B cell (primary cell): ENCODE measurements around the gene PAM. TPM values are rescaled to one million over a fixed set of nuclear protein-coding genes. Genes with fewer than 3 reads are reported as not detected.

ENCODE experiments used
- ATAC-seq: fragments of 200-7000 bp; cut with Tn5 transposase; one replicate; pipeline ENCODE4 v1.10.0; 2021; ENCODE audit warnings: low read depth, mild to moderate bottlenecking, moderate number of reproducible peaks, moderate library complexity
- CTCF ChIA-PET: fragments of 350-600 bp; sonication (Branson Sonifier 250); formaldehyde crosslinking; loops from one replicate; lab custom pipeline; 2021; ENCODE audit warnings: antibody characterized with exemption, inconsistent platforms; lab: Charles Lee
- POLR2A ChIA-PET: fragments of 350-600 bp; sonication (Branson Sonifier 250); formaldehyde crosslinking; loops from one replicate; lab custom pipeline; 2021; ENCODE audit warnings: antibody characterized with exemption; lab: Charles Lee
- DNase-seq: peaks from one replicate; pipeline ENCODE4 v3.0.0; 2013
- H2AFZ ChIP-seq: 2 replicates; pipeline ENCODE4 v1.6.1; 2012; ENCODE audit warnings: mild to moderate bottlenecking, low read depth, low read length; ENCODE audit not compliant: insufficient read depth, poor library complexity, severe bottlenecking
- H3K27ac ChIP-seq, 2 donors: 1 replicate in 1 of 2; 2 replicates in 1 of 2; pipeline ENCODE4 v1.5.1; 2012 to 2013; ENCODE audit warnings: low read length in 2 of 2, mild to moderate bottlenecking in 2 of 2, moderate library complexity in 1 of 2
- H3K27me3 ChIP-seq, 4 experiments: fragments of 200-600 bp in 1 of 4; sonication (generic) in 1 of 4; replicated peaks in 1 of 4; 1 replicate in 2 of 4; 2 replicates in 2 of 4; pipeline versions ENCODE4 v1.6.1 to v1.7.0; 2013 to 2016; ENCODE audit warnings: low read length in 3 of 4, mild to moderate bottlenecking in 2 of 4, mixed read lengths in 1 of 4, moderate library complexity in 1 of 4; ENCODE audit not compliant: insufficient read depth in 4 of 4, control insufficient read depth in 3 of 4; ENCODE audit errors: control extremely low read depth in 1 of 4
- H3K36me3 ChIP-seq, 2 experiments: replicated peaks in 1 of 2; 1 replicate in 1 of 2; 2 replicates in 1 of 2; pipeline versions ENCODE4 v1.6.1 to v1.7.1; 2013; ENCODE audit warnings: low read length in 1 of 2; ENCODE audit not compliant: insufficient read depth in 2 of 2, control insufficient read depth in 1 of 2; ENCODE audit errors: control extremely low read depth in 1 of 2, extremely low read depth in 1 of 2
- H3K4me1 ChIP-seq, 2 donors: fragments of 200-600 bp in 1 of 2; sonication (generic) in 1 of 2; 1 replicate in 1 of 2; 2 replicates in 1 of 2; pipeline versions ENCODE4 v1.5.1 to v1.6.1; 2013 to 2017; ENCODE audit warnings: low read length in 2 of 2; ENCODE audit not compliant: control insufficient read depth in 2 of 2, insufficient read depth in 2 of 2
- H3K4me2 ChIP-seq: replicated peaks from 2 replicates; pipeline ENCODE3; 2012; ENCODE audit warnings: mild to moderate bottlenecking, low read depth, low read length; ENCODE audit not compliant: poor library complexity, severe bottlenecking
- H3K4me3 ChIP-seq, 5 experiments: fragments of 200-600 bp in 1 of 5; sonication (generic) in 1 of 5; 1 replicate in 3 of 5; 2 replicates in 2 of 5; pipeline versions ENCODE4 v1.5.1 to v1.7.0; 2011 to 2016; ENCODE audit warnings: low read length in 4 of 5, mild to moderate bottlenecking in 4 of 5, low read depth in 2 of 5, control low read depth in 1 of 5, moderate library complexity in 1 of 5; ENCODE audit not compliant: insufficient read depth in 1 of 5; ENCODE audit errors: control extremely low read depth in 1 of 5, extremely low read depth in 1 of 5
- H3K79me2 ChIP-seq: fragments of 200-600 bp; sonication (generic); one replicate; pipeline ENCODE4 v1.6.0; 2016; ENCODE audit warnings: low read length; ENCODE audit not compliant: control insufficient read depth, insufficient read depth
- H3K9ac ChIP-seq: fragments of 200-600 bp; sonication (generic); 2 replicates; pipeline ENCODE4 v1.6.1; 2017; ENCODE audit warnings: mild to moderate bottlenecking, low read length, moderate library complexity
- H3K9me3 ChIP-seq, 3 donors: one replicate each; pipeline versions ENCODE4 v1.6.1 to v1.7.1; 2013; ENCODE audit warnings: low read length in 2 of 3; ENCODE audit not compliant: control insufficient read depth in 2 of 3, insufficient read depth in 1 of 3; ENCODE audit errors: control extremely low read depth in 1 of 3
- H4K20me1 ChIP-seq: 2 replicates; pipeline ENCODE4 v1.6.0; 2012; ENCODE audit warnings: mild to moderate bottlenecking, low read length; ENCODE audit not compliant: insufficient read depth, control insufficient read depth, poor library complexity, severe bottlenecking
- H3K27ac Mint-ChIP-seq: one replicate; pipeline ENCODE4 v1.8.0; 2021; ENCODE audit warnings: mixed read lengths
- H3K27me3 Mint-ChIP-seq: one replicate; pipeline ENCODE4 v1.8.0; 2021; ENCODE audit warnings: mixed read lengths
- H3K4me1 Mint-ChIP-seq: one replicate; pipeline ENCODE4 v1.8.0; 2021; ENCODE audit warnings: mixed read lengths
- H3K4me3 Mint-ChIP-seq: one replicate; pipeline ENCODE4 v1.8.0; 2021; ENCODE audit warnings: mixed read lengths
- H3K9me3 Mint-ChIP-seq: one replicate; pipeline ENCODE4 v1.8.0; 2022; ENCODE audit warnings: mixed read lengths; ENCODE audit not compliant: insufficient read depth
- EZH2 ChIP-seq: IDR thresholded peaks from 2 replicates; pipeline ENCODE4 v1.6.1; 2012; ENCODE audit warnings: borderline replicate concordance, low read depth, mild to moderate bottlenecking, moderate library complexity, low read length; ENCODE audit not compliant: insufficient read depth, poor library complexity, severe bottlenecking
- WGBS: methylation state at CpG from one replicate; pipeline ENCODE4 v1.1.5; 2013; ENCODE audit warnings: missing lambda C conversion rate; ENCODE audit not compliant: insufficient coverage; 5-methylcytosine and 5-hydroxymethylcytosine counted together
- intact Hi-C: fragments of 100-400 bp; cut with micrococcal nuclease; formaldehyde crosslinking; loops from one replicate; pipeline ENCODE4 v1.10.0; 2022
- polyA plus RNA-seq: library from polyadenylated mRNA; depleted of rRNA; stranded (reverse); fragments of >200 nt; gene quantifications from 2 replicates; pipeline ENCODE4 v1.2.3, GENCODE V29; 2012
- total RNA-seq, 2 donors: library from RNA; stranded (reverse); fragments of 120-200 nt in 1 of 2; gene quantifications; 1 replicate in 1 of 2; 2 replicates in 1 of 2; pipeline versions ENCODE4 v1.2.3 to v1.2.4, GENCODE V29; 2013 to 2022
- TF ChIP-seq, protein P1 (sequence below): fragments of 200-600 bp; IDR thresholded peaks from one replicate; pipeline ENCODE4 v1.8.0; 2022; ENCODE audit warnings: antibody characterized with exemption, mild to moderate bottlenecking

Gene PAM
- total and polyA plus RNA-seq, 2 donors (not counting 1 experiment from before 2014, with no cell fraction given): 1.00 to 34.8 TPM

- no peak overlapping the region for H3K4me3 Mint-ChIP-seq
- H3K4me1 Mint-ChIP-seq: no peaks in the 10 kb centered on the region
- TF ChIP-seq, protein P1, sequence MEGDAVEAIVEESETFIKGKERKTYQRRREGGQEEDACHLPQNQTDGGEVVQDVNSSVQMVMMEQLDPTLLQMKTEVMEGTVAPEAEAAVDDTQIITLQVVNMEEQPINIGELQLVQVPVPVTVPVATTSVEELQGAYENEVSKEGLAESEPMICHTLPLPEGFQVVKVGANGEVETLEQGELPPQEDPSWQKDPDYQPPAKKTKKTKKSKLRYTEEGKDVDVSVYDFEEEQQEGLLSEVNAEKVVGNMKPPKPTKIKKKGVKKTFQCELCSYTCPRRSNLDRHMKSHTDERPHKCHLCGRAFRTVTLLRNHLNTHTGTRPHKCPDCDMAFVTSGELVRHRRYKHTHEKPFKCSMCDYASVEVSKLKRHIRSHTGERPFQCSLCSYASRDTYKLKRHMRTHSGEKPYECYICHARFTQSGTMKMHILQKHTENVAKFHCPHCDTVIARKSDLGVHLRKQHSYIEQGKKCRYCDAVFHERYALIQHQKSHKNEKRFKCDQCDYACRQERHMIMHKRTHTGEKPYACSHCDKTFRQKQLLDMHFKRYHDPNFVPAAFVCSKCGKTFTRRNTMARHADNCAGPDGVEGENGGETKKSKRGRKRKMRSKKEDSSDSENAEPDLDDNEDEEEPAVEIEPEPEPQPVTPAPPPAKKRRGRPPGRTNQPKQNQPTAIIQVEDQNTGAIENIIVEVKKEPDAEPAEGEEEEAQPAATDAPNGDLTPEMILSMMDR: no peak
Observed at GRCh38 chr5:102843997-102844396, 88.9 kb downstream of the PAM start.

DNA sequence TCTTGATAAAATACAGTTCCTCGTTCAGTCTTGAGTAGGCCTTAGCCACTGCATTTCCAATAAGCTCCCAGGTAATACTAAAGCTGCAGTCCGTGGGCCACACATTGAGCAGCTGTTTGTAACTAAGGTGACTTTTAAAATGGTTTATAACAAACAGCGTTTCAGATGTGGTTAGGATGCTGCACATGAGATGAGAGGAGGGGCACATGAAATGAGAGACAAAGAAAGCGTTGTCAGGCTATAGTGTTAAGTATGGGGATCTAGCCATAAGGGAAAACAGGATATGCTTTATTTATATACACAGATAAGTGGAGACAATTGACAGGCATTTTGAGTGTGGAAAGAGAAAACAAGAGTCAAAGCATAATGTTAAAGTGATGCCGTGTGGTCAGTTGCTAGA, 89.9 kb downstream of the PAM start:
- ATAC-seq (no peak), DNase-seq (no peak)
- WGBS: 78% methylated on average over 3 of the region's 5 CpGs
- H3K27ac Mint-ChIP-seq: no peak overlapping the region
- H3K9me3 ChIP-seq: no peaks in the 10 kb centered on the region
- TF ChIP-seq EZH2: no peak
- CTCF ChIA-PET: no interaction called here
- H3K27me3 Mint-ChIP-seq: no peaks in the 10 kb centered on the region
- H3K4me2 ChIP-seq: no peak overlapping the region
- no peaks in the 10 kb centered on the region for H3K27me3 ChIP-seq
- H3K9me3 Mint-ChIP-seq: no peaks in the 10 kb centered on the region
- no peak overlapping the region for H2AFZ ChIP-seq
- no peak overlapping the region for H3K4me3 ChIP-seq
- POLR2A ChIA-PET: no interaction called here
- no peak overlapping the region for H3K4me3 Mint-ChIP-seq
- intact Hi-C loops: no loop called here
- no peak overlapping the region for H3K9ac ChIP-seq
- no peaks in the 10 kb centered on the region for H3K4me1 Mint-ChIP-seq
- no peaks in the 10 kb centered on the region for H3K79me2 ChIP-seq
- no peaks in the 10 kb centered on the region for H4K20me1 ChIP-seq
- H3K4me1 ChIP-seq: no peaks in the 10 kb centered on the region
- H3K27ac ChIP-seq: no peak overlapping the region
- no peaks in the 10 kb centered on the region for H3K36me3 ChIP-seq

More at GRCh38 chr5:102843997-102844396, 88.9 kb downstream of the PAM start:
- ATAC-seq (no peak), DNase-seq (no peak)
- Histone ChIP-seq H3K4me2 (no peak overlapping the region), H3K27ac (no peak overlapping the region), H3K9me3 (no peaks in the 10 kb centered on the region), H3K9ac (no peak overlapping the region), H3K4me1 (no peaks in the 10 kb centered on the region), H4K20me1 (no peaks in the 10 kb centered on the region), H3K27me3 (no peaks in the 10 kb centered on the region), H3K79me2 (no peaks in the 10 kb centered on the region), H3K36me3 (no peaks in the 10 kb centered on the region), H3K4me3 (no peak overlapping the region), H2AFZ (no peak overlapping the region)
- ChIA-PET CTCF (no interaction called here), POLR2A (no interaction called here)
- Mint-ChIP-seq H3K9me3 (no peaks in the 10 kb centered on the region), H3K27ac (no peak overlapping the region), H3K27me3 (no peaks in the 10 kb centered on the region)
- WGBS: no CpG with 5 or more reads among the region's 1 CpG
- intact Hi-C loops: no loop called here
